ENCODE data around the gene NUDT3.

GRCh38 chr6:34281702-34282334 lies 110.7 kb downstream of the NUDT3 start:
- no peak for TF ChIP-seq CTCF (IDR thresholded peaks at IDR 0.05)
- TF ChIP-seq POLR2A (IDR thresholded peaks at IDR 0.05), result no peak
